Measurements from ENCODE around the gene OSBPL6.

GRCh38 chr2:178157574-178157973, 36.7 kb upstream of the OSBPL6 start:
- TF ChIP-seq CTCF (IDR thresholded peaks at IDR 0.05) (no peak), POLR2A (IDR thresholded peaks at IDR 0.05) (no peak)

All from esophagus squamous epithelium (tissue), 4 donors.